NCI-H526 treated with DMSO at 0.1 percent for 48 hours (cell line): Measurements from ENCODE around the gene MSI2.

Experiments used
- DNase-seq: peaks from one replicate; lab custom pipeline; 2025; lab: John Stamatoyannopoulos, UW

The MSI2 gene

DNA sequence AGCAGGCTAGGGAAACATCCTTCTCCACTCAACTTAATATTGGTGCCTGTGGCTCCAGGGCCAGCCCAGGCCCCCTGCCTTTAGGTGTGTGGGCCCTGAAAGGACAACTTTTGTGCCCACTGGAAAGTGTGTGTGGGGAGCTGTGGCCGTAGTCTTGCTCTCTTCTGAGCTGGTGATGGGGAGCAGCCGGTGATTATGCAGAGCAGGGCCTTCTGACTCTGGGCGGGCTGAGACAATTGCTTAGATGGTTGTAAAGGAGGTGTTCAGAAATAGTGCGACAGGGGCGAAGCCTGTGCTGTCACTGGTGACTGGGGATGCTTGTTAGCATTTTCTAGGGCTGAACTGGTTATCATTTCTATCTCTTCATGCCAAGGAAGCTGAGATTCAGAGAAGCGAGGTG is 62.6 kb downstream of the MSI2 start:
- DNase-seq: no peak

GRCh38 chr17:57319806-57320205 is 63.5 kb downstream of the MSI2 start:
- DNase-seq: no peak

DNA sequence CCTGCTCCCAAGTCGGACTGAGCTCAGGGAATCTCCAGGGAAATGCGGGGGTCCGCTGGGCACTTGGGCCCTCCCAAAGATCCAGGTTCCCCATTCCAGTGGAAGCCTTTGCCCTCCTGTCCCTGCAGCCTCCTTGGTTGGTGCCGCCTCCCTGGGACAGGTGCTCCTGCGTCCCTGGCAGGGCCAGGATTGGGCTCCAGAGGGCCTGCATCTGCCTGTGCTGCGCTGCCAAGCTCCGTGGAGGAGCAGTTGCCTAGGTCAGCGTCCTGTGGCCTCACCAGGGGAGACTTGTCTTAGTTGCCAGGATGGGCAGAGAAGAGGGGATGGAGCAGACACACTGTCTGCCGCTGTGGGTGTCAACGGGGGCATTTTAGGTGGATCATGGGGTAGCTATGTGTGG is 67.1 kb downstream of the MSI2 start:
- no peak for DNase-seq

DNA sequence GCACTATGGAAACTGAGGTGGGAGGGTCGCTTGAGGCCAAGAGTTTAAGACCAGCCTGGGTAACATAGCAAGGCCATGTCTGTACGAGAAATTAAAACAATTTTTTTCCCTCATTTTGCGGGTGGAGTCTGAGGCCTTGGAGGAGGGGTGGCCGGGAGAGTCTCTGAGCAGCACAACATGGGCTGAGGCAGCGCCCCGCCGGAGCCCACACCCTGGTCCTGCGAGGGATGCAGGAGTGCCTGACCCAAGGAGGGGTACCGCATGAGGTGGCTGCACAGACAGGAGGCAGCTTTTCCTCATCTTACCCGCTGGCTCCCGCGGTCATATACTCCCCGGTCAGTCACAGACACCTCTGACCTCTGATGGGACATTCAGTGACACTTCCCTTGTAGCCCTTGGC is 67.7 kb downstream of the MSI2 start:
- DNase-seq: no peak

DNA sequence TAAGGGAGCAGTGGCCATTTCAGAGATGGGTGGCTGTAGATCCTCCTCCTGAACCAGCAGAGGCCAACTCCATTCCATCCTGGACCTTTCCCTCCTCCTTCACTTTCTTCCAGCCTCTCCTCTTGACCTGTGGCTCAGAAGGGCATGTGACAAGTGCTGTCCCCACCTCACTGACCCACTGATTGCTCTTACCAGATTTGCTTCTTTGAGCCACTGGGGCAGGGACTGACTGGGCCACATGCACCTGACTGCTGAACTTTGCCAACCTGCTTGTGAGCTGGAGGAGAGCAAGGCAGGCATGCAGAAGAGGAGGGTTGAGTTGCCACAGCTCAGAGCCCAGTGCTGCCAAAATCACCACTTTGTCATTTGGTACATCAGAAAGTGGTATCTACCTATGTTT is 68.3 kb downstream of the MSI2 start:
- no peak for DNase-seq

GRCh38 chr17:57326336-57326735 is 70.0 kb downstream of the MSI2 start:
- DNase-seq: no peak

DNA sequence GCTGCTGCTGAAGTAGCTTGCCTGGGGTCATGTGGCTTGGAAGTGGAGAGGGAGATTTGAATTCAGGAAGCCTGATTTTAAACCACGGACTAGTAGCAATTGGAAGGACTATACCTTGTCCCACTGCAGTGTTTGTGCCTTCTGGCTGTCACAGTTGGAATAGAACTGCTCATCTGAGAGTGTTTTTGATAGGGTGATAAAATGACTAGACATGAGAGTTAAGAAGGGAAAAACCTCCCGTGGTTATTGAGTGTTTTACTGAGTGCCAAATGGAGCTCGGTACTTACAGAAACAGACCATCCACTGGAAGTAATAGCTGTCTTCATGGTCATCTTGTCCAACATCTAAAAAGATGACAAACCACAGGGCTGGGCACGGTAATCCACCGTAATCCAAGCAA is 70.4 kb downstream of the MSI2 start:
- DNase-seq: no peak

DNA sequence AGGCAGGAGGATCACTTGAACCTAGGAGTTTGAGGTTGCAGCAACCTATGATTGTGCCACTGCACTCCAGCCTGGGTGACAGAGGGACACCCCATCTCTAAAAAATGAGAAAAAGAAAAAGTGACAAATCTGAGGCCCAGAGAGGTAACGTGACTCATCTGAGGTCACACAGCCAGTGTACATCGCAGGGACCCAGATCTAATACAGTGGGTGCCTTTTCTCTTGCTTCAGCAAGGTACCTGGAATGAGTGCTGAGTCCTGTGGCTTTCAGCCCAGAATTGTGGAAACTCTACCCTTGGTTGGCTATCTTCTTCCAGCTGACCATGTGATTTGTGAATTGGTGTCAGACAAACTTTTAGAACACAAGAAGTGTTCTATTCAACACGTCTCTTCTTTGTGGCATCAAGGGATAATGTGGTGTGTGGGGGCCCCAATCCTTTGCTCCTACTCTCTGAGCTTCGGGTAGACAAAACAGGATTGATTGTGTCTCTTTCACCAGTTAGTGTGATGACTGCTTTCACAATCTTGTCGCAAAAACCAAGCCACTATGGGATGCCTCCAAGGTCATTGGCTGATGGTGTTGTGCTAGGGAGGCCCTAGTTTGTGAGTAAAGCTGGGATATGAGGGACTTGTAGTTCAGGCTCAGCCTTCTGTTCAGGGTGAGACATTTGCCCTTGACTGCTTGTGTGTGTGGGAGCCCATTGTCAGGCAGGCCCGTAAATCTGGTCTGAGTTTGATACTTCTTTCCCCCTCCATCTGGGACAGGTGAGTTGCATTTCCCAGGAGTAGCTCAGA is 71.0 kb downstream of the MSI2 start:
- DNase-seq: no peak

DNA sequence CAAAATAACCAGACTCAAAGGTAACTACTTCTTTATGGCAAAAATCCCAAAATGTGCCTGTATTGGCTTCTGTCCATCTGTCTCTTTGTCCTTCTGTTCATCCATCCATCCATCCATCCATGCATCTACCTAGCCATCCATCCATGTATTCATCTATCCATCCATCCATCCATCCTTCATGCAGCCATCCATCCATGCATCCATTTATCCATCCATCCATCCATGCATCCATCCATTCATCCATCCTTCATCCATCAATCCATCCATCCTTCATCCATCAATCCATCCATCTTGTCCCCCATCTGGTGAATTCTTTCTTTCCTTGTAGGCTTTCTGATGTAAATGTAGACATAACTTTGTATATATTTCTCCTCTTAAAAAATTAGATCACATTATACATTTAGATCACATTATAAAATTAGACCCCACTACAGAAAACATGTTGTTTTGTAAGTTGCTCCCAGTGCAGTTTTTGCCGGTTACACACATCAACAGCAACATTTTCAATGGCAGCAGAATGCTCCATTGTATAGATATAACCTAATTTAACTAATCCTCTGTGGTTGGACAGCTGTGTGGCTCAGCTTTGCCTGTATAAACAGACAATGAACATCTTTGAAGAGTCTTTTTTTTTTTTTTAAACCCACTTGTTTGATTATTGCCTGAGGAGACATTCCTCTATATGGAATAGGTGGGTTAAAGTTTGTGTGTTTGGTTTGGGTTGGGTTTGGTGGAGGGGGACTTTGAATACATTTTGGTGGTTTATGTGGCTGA is 72.0 kb downstream of the MSI2 start:
- peak; percentile 72 for DNase-seq

- no peak for DNase-seq
Measured at GRCh38 chr17:57329380-57330214, 73.3 kb downstream of the MSI2 start.

GRCh38 chr17:57330587-57330986 is 74.3 kb downstream of the MSI2 start:
- DNase-seq: no peak

- DNase-seq: no peak
Measured at GRCh38 chr17:57331423-57331822, 75.1 kb downstream of the MSI2 start.

GRCh38 chr17:57332501-57332900 is 76.2 kb downstream of the MSI2 start:
- DNase-seq: no peak

GRCh38 chr17:57335195-57335792 is 79.0 kb downstream of the MSI2 start:
- DNase-seq: no peak

DNA sequence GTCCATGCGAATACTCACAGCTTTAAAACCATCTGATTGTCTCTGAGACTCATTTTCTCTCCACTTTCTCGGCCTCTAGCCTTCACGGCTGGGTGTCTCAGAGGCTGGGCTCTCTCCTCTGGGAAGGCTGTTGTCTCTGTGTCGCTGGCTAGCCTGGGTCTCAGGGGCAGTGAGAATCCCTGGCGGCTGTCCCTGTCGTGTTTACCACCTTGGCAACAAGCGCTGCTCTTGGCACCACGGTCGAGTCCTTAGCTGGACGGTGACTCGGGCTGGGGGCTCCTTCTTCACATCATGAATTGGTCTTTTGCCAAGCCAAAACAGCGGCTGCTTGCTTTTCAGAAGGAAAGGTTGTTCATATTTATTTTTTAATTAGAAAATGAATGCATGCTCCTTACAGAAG is 81.1 kb downstream of the MSI2 start:
- no peak for DNase-seq

DNA sequence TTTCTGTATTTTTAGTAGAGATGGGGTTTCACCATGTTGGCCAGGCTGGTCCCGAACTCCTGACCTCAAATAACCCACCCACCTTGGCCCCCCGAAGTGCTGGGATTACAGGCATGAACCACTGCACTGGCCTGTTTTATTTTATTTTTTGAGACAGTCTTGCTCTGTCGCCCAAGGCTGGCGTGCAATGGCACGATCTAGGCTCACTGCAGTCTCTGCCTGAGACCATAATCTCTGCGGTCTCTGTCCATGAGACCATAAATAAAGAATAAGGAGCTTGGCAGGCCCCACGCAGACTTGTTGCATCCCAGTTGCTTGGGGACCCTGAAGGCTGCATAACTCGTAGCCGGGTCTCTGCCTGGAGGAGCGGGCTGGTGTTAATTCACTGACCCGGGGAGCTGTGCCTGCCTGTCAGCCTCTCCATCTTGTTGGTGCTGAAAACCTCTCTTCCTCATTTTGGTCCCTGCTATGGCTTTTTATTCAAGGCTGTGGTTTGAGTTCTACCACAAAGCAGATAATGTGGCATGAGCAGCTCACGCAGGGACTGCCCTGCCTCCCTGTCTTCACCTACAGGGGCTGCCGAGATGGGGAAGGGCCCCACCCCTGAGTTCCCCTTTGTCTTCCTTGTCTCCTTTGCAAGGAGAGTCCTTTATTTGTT is 82.1 kb downstream of the MSI2 start:
- no peak for DNase-seq

GRCh38 chr17:57340160-57340981 is 84.0 kb downstream of the MSI2 start:
- no peak for DNase-seq

GRCh38 chr17:57341611-57342540 is 85.6 kb downstream of the MSI2 start:
- no peak for DNase-seq

- DNase-seq: no peak
Measured at GRCh38 chr17:57342963-57343589, 86.8 kb downstream of the MSI2 start.
